Neural cell (in vitro differentiated cells): Measurements from ENCODE around the gene MACROH2A1.

Experiments
- EP300 ChIP-seq: fragments of 450-650 bp; conservative IDR thresholded peaks from 2 replicates; pipeline ENCODE4 v1.6.1; 2014; ENCODE audit warnings: antibody characterized with exemption, mild to moderate bottlenecking, moderate library complexity; ENCODE audit not compliant: poor library complexity, severe bottlenecking
- EZH2 ChIP-seq: fragments of 200-600, 300-800 bp; shearing (Covaris generic), sonication (generic); IDR thresholded peaks from 2 replicates; pipeline ENCODE4 v1.6.1; 2014; ENCODE audit warnings: antibody characterized with exemption, low read length, borderline replicate concordance, mild to moderate bottlenecking; ENCODE audit not compliant: insufficient read depth, poor library complexity, severe bottlenecking
- POLR2AphosphoS5 ChIP-seq: IDR thresholded peaks from 2 replicates; pipeline ENCODE4 v1.6.1; 2012
- TAF1 ChIP-seq: IDR thresholded peaks from 2 replicates; pipeline ENCODE4 v1.6.1; 2012; ENCODE audit warnings: low read depth
- TF ChIP-seq, protein P1 (sequence below): fragments of 450-650 bp; IDR thresholded peaks from 2 replicates; pipeline ENCODE4 v1.5.1; 2014; ENCODE audit warnings: antibody characterized with exemption, mild to moderate bottlenecking, moderate library complexity; ENCODE audit not compliant: poor library complexity, severe bottlenecking
- TF ChIP-seq, protein P2 (sequence below): IDR thresholded peaks from 2 replicates; pipeline ENCODE4 v1.6.1; 2012; ENCODE audit warnings: borderline replicate concordance

DNA sequence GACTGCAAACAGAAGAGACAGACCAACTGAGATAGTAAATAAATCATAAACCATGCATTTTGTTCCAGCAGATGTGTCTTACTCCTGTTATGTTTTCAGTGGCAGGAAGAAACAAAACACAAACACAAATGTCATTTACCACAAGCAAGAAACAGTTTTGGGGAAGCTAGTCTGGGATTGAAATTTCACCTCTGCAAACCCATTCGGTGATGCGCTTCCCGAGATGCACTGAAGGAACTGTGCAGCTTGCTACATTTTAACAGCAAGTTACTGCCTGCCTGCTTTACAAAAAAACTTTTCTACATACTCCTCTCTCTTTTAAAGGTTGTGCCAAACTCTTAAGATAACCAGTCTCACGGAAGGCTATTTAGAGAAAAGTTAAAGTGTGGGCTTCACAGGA, 3.2 kb downstream of the MACROH2A1 start:
- TF ChIP-seq POLR2AphosphoS5 (no peak), EP300 (no peak), EZH2 (no peak), TAF1 (no peak)
- TF ChIP-seq, protein P1, sequence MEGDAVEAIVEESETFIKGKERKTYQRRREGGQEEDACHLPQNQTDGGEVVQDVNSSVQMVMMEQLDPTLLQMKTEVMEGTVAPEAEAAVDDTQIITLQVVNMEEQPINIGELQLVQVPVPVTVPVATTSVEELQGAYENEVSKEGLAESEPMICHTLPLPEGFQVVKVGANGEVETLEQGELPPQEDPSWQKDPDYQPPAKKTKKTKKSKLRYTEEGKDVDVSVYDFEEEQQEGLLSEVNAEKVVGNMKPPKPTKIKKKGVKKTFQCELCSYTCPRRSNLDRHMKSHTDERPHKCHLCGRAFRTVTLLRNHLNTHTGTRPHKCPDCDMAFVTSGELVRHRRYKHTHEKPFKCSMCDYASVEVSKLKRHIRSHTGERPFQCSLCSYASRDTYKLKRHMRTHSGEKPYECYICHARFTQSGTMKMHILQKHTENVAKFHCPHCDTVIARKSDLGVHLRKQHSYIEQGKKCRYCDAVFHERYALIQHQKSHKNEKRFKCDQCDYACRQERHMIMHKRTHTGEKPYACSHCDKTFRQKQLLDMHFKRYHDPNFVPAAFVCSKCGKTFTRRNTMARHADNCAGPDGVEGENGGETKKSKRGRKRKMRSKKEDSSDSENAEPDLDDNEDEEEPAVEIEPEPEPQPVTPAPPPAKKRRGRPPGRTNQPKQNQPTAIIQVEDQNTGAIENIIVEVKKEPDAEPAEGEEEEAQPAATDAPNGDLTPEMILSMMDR, result no peak
- TF ChIP-seq, protein P2, sequence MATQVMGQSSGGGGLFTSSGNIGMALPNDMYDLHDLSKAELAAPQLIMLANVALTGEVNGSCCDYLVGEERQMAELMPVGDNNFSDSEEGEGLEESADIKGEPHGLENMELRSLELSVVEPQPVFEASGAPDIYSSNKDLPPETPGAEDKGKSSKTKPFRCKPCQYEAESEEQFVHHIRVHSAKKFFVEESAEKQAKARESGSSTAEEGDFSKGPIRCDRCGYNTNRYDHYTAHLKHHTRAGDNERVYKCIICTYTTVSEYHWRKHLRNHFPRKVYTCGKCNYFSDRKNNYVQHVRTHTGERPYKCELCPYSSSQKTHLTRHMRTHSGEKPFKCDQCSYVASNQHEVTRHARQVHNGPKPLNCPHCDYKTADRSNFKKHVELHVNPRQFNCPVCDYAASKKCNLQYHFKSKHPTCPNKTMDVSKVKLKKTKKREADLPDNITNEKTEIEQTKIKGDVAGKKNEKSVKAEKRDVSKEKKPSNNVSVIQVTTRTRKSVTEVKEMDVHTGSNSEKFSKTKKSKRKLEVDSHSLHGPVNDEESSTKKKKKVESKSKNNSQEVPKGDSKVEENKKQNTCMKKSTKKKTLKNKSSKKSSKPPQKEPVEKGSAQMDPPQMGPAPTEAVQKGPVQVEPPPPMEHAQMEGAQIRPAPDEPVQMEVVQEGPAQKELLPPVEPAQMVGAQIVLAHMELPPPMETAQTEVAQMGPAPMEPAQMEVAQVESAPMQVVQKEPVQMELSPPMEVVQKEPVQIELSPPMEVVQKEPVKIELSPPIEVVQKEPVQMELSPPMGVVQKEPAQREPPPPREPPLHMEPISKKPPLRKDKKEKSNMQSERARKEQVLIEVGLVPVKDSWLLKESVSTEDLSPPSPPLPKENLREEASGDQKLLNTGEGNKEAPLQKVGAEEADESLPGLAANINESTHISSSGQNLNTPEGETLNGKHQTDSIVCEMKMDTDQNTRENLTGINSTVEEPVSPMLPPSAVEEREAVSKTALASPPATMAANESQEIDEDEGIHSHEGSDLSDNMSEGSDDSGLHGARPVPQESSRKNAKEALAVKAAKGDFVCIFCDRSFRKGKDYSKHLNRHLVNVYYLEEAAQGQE, result no peak
